MCF 10A (cell line): Measurements from ENCODE around the gene LRRC45. TPM values are rescaled to one million over a fixed set of nuclear protein-coding genes. Genes with fewer than 3 reads are reported as not detected.

ENCODE experiments used
- BruUV-seq: library from RNA; stranded (reverse); fragments of 400-500 nt; replicated peaks from 2 replicates; lab custom pipeline; 2021; lab: Mats Ljungman, UMichigan
- CTCF ChIA-PET: fragments of 300-600 bp; sonication (Branson Sonifier 250); formaldehyde crosslinking; extraction: SDS; loops from one replicate; lab custom pipeline; 2021; ENCODE audit warnings: antibody characterized with exemption, inconsistent platforms; lab: Yijun Ruan, JAX
- POLR2A ChIA-PET: fragments of 300-600, 350-650 bp; sonication (Branson Sonifier 250); formaldehyde crosslinking; extraction: SDS; loops from one replicate; lab custom pipeline; 2020; ENCODE audit warnings: antibody characterized with exemption, inconsistent platforms; lab: Yijun Ruan, JAX
- DNase-seq: peaks from one replicate; pipeline ENCODE4 v3.0.0-alpha.2; 2018; ENCODE audit not compliant: unreplicated experiment
- H3K27ac Mint-ChIP-seq: one replicate; pipeline ENCODE4 v1.8.0; 2022; ENCODE audit warnings: mild to moderate bottlenecking, low read depth, mixed read lengths; ENCODE audit not compliant: unreplicated experiment
- H3K27me3 Mint-ChIP-seq: one replicate; pipeline ENCODE4 v1.8.0; 2022; ENCODE audit warnings: mixed read lengths; ENCODE audit not compliant: insufficient read depth, unreplicated experiment
- H3K36me3 Mint-ChIP-seq: one replicate; pipeline ENCODE4 v1.8.0; 2022; ENCODE audit warnings: mild to moderate bottlenecking, moderate library complexity, mixed read lengths; ENCODE audit not compliant: insufficient read depth, unreplicated experiment
- H3K4me1 Mint-ChIP-seq: one replicate; pipeline ENCODE4 v1.8.0; 2022; ENCODE audit warnings: mixed read lengths; ENCODE audit not compliant: insufficient read depth, unreplicated experiment
- H3K4me3 Mint-ChIP-seq: one replicate; pipeline ENCODE4 v1.8.0; 2022; ENCODE audit warnings: mild to moderate bottlenecking, moderate library complexity, mixed read lengths; ENCODE audit not compliant: unreplicated experiment
- H3K9me3 Mint-ChIP-seq: one replicate; pipeline ENCODE4 v1.8.0; 2022; ENCODE audit warnings: mixed read lengths; ENCODE audit not compliant: unreplicated experiment
- intact Hi-C: fragments of 100-400 bp; cut with micrococcal nuclease; formaldehyde crosslinking; loops from 2 replicates; pipeline ENCODE4 v1.14.1; 2022
- total RNA-seq: library from RNA; stranded (reverse); gene quantifications from 2 replicates; pipeline ENCODE4 v1.2.3, GENCODE V29; 2022
- TF ChIP-seq, protein P1 (sequence below): fragments of 200-600 bp; IDR thresholded peaks from one replicate; pipeline ENCODE4 v1.8.0; 2022; ENCODE audit warnings: antibody characterized with exemption, mild to moderate bottlenecking; ENCODE audit not compliant: unreplicated experiment

LRRC45 gene
- total RNA-seq, 1 experiment from 2014 or later, result 3.4 TPM

DNA sequence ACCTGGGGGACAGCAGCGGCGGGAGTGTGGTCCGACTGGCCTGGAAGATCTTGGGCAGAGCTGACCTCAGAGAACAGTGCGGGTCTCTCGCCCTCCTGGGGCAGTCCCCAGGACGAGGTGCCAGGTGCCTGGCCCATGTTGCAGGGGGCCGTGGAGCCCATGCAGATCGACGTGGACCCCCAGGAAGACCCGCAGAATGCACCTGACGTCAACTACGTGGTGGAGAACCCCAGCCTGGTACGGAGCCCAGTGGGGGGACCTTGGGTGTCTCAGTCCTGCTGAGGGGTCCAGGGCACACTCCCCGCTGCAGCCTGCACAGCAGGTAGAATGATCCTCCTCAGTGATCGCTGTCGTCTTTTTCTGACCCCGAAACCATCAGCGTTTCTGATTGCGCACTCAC lies 30.0 kb downstream of the LRRC45 start:
- DNase-seq, result no peak
- Mint-ChIP-seq H3K36me3 (peaks cover 33% of the 10 kb centered on the region), H3K27ac (no peak overlapping the region), H3K27me3 (no peaks in the 10 kb centered on the region), H3K9me3 (no peaks in the 10 kb centered on the region), H3K4me3 (peak overlapping the region; percentile 75), H3K4me1 (no peaks in the 10 kb centered on the region)
- TF ChIP-seq, protein P1, sequence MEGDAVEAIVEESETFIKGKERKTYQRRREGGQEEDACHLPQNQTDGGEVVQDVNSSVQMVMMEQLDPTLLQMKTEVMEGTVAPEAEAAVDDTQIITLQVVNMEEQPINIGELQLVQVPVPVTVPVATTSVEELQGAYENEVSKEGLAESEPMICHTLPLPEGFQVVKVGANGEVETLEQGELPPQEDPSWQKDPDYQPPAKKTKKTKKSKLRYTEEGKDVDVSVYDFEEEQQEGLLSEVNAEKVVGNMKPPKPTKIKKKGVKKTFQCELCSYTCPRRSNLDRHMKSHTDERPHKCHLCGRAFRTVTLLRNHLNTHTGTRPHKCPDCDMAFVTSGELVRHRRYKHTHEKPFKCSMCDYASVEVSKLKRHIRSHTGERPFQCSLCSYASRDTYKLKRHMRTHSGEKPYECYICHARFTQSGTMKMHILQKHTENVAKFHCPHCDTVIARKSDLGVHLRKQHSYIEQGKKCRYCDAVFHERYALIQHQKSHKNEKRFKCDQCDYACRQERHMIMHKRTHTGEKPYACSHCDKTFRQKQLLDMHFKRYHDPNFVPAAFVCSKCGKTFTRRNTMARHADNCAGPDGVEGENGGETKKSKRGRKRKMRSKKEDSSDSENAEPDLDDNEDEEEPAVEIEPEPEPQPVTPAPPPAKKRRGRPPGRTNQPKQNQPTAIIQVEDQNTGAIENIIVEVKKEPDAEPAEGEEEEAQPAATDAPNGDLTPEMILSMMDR, result no peak
- intact Hi-C loops, result no loop called here
- CTCF ChIA-PET, result no interaction called here
- BruUV-seq, result no TSS peak
- POLR2A ChIA-PET, result interaction anchor here (0.8 to 2.2 kb wide), 7 partner anchors 12 to 45 kb away, joined by 3 to 14 read pairs (median 4); partner anchors contain the start of genes CENPX, DUS1L, FASN and LRRC45

DNA sequence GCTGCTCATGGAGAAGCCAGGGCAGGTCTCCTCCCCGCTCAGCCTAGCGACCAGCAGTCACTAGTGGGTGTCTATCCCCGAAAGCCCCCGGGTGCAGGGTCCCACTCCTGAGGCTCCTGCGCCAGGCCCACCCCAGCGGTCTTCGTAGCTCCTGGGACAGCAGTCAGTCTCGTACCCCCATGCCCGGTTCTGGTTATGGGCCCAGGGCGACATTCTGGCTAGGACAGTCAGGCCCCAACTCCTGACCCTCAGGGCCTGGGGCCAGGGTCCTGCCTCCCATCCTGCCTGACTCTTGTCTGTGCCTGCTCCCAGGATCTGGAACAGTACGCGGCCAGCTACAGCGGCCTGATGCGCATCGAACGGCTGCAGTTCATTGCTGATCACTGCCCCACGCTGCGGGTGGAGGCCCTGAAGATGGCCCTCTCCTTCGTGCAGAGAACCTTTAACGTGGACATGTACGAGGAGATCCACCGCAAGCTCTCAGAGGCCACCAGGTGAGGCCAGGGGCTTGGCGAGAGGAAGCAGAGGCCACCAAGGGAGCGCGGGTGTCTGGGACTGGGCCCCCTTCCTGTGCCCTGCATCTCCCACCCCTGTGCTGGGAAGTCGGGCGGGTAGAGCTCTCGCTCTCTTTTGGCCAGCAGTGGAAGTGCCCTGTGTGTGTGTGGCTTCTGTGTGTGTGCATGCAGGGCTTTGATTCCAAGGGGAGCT lies 30.6 kb downstream of the LRRC45 start:
- no peak for DNase-seq
- POLR2A ChIA-PET, result interaction anchor here (0.6 to 2.2 kb wide), 7 partner anchors 10 to 342 kb away, joined by 3 to 9 read pairs (median 4); partner anchors contain the start of genes DCXR and DUS1L
- peak overlapping the region; percentile 75 for H3K4me3 Mint-ChIP-seq
- peaks cover 35% of the 10 kb centered on the region for H3K36me3 Mint-ChIP-seq
- no peaks in the 10 kb centered on the region for H3K9me3 Mint-ChIP-seq
- no peaks in the 10 kb centered on the region for H3K27me3 Mint-ChIP-seq
- no TSS peak for BruUV-seq
- TF ChIP-seq, protein P1, result no peak
- H3K27ac Mint-ChIP-seq, result no peak overlapping the region
- CTCF ChIA-PET, result interaction anchor here (0.5 to 1.2 kb wide), 3 partner anchors 19 to 151 kb away, joined by 3 read pairs; no protein-coding TSS in a partner anchor
- no peaks in the 10 kb centered on the region for H3K4me1 Mint-ChIP-seq
- intact Hi-C loops, result no loop called here

DNA sequence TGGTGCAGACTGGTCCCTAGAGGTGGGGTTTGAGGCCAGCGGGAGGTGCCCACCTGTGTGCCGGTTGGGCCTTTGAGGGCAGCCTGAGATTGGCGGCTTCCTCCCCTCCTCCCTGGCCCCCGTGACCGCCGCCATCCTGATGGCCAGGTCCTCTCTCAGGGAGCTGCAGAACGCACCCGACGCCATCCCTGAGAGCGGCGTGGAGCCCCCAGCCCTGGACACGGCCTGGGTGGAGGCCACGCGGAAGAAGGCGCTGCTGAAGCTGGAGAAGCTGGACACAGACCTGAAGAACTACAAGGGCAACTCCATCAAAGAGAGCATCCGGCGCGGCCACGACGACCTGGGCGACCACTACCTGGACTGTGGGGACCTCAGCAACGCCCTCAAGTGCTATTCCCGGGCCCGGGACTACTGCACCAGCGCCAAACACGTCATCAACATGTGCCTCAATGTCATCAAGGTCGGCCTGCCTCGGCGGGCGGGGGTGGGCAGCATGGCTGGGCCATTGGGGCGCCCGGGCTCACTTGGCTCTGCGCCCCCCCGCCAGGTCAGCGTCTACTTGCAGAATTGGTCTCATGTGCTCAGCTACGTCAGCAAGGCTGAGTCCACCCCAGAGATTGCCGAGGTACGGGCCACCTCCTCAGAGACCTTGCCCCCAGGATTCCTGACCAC lies 31.4 kb downstream of the LRRC45 start:
- BruUV-seq, result no TSS peak
- POLR2A ChIA-PET, result interaction anchor here (0.6 to 2.2 kb wide), 5 partner anchors 9 to 341 kb away, joined by 3 to 9 read pairs (median 4); partner anchors contain the start of genes DCXR and DUS1L

More for the DNA sequence above, 31.4 kb downstream of the LRRC45 start:
- TF ChIP-seq, protein P1, result no peak
- H3K27ac Mint-ChIP-seq, result no peak overlapping the region
- DNase-seq, result no peak
- CTCF ChIA-PET, result interaction anchor here (1.2 to 1.3 kb wide), 2 partner anchors 17 to 24 kb away, joined by 3 to 4 read pairs; partner anchors contain the start of gene DCXR
- intact Hi-C loops, result no loop called here
- no peak overlapping the region for H3K4me3 Mint-ChIP-seq
- H3K36me3 Mint-ChIP-seq, result peaks cover 35% of the 10 kb centered on the region
- no peaks in the 10 kb centered on the region for H3K4me1 Mint-ChIP-seq
- no peaks in the 10 kb centered on the region for H3K9me3 Mint-ChIP-seq
- no peaks in the 10 kb centered on the region for H3K27me3 Mint-ChIP-seq
